BJ (cell line): ENCODE results near the gene AP3B1. TPM values are rescaled to one million over a fixed set of nuclear protein-coding genes. Genes with fewer than 3 reads are reported as not detected.
A peak's percentile ranks its signal among the peaks of the same experiment; 100 is the strongest.

Experiments used
- CTCF ChIA-PET: fragments of 350-600 bp; formaldehyde crosslinking; extraction: SDS; loops from one replicate; lab custom pipeline; 2021; ENCODE audit warnings: antibody characterized with exemption, inconsistent platforms; lab: Yijun Ruan, JAX
- POLR2A ChIA-PET: fragments of 300-600 bp; sonication (Branson Sonifier 250); formaldehyde crosslinking; extraction: SDS; loops from one replicate; lab custom pipeline; 2021; ENCODE audit warnings: antibody characterized with exemption; lab: Charles Lee
- DNase-seq: peaks from one replicate; pipeline ENCODE4 v3.0.0-alpha.2; 2011; ENCODE audit warnings: low read depth
- H3K27me3 ChIP-seq: 2 replicates; pipeline ENCODE4 v1.6.0; 2011; ENCODE audit warnings: low read length; ENCODE audit not compliant: control insufficient read depth, insufficient read depth
- H3K36me3 ChIP-seq: 2 replicates; pipeline ENCODE4 v1.5.1; 2011; ENCODE audit warnings: low read length; ENCODE audit not compliant: control insufficient read depth, insufficient read depth
- H3K4me3 ChIP-seq: 2 replicates; pipeline ENCODE4 v1.5.1; 2011; ENCODE audit warnings: low read depth, mild to moderate bottlenecking, control low read depth, low read length
- polyA plus RNA-seq: library from polyadenylated mRNA; depleted of rRNA; stranded (reverse); fragments of >200 nt; gene quantifications from 2 replicates; pipeline ENCODE4 v1.2.3, GENCODE V29; 2011
- TF ChIP-seq, protein P1 (sequence below): IDR thresholded peaks from 2 replicates; pipeline ENCODE4 v1.5.1; 2011; ENCODE audit warnings: low read depth, mild to moderate bottlenecking, control low read depth, inconsistent platforms, low read length, moderate library complexity; ENCODE audit not compliant: insufficient read depth

The AP3B1 gene
- polyA plus RNA-seq, 1 experiment, result 23.9 TPM

GRCh38 chr5:78162253-78162862 is 132.1 kb downstream of the AP3B1 start:
- TF ChIP-seq, protein P1, sequence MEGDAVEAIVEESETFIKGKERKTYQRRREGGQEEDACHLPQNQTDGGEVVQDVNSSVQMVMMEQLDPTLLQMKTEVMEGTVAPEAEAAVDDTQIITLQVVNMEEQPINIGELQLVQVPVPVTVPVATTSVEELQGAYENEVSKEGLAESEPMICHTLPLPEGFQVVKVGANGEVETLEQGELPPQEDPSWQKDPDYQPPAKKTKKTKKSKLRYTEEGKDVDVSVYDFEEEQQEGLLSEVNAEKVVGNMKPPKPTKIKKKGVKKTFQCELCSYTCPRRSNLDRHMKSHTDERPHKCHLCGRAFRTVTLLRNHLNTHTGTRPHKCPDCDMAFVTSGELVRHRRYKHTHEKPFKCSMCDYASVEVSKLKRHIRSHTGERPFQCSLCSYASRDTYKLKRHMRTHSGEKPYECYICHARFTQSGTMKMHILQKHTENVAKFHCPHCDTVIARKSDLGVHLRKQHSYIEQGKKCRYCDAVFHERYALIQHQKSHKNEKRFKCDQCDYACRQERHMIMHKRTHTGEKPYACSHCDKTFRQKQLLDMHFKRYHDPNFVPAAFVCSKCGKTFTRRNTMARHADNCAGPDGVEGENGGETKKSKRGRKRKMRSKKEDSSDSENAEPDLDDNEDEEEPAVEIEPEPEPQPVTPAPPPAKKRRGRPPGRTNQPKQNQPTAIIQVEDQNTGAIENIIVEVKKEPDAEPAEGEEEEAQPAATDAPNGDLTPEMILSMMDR, result peak; percentile 50
- DNase-seq, result no peak
- H3K36me3 ChIP-seq, result no peaks in the 10 kb centered on the region
- CTCF ChIA-PET, result interaction anchor here (1.0 kb wide), 1 partner anchor 1033 kb away, joined by 3 read pairs; no protein-coding TSS in a partner anchor
- no peak overlapping the region for H3K4me3 ChIP-seq
- POLR2A ChIA-PET, result no interaction called here
- H3K27me3 ChIP-seq, result no peaks in the 10 kb centered on the region

- DNase-seq, result no peak
- CTCF ChIA-PET, result no interaction called here
- TF ChIP-seq, protein P1, result no peak
- POLR2A ChIA-PET, result no interaction called here
- Histone ChIP-seq H3K4me3 (no peak overlapping the region), H3K36me3 (peaks cover 1% of the 10 kb centered on the region; the same call in 1 of the 2 replicates), H3K27me3 (no peaks in the 10 kb centered on the region)
Observed at GRCh38 chr5:78157001-78157400, 137.5 kb downstream of the AP3B1 start.

DNA sequence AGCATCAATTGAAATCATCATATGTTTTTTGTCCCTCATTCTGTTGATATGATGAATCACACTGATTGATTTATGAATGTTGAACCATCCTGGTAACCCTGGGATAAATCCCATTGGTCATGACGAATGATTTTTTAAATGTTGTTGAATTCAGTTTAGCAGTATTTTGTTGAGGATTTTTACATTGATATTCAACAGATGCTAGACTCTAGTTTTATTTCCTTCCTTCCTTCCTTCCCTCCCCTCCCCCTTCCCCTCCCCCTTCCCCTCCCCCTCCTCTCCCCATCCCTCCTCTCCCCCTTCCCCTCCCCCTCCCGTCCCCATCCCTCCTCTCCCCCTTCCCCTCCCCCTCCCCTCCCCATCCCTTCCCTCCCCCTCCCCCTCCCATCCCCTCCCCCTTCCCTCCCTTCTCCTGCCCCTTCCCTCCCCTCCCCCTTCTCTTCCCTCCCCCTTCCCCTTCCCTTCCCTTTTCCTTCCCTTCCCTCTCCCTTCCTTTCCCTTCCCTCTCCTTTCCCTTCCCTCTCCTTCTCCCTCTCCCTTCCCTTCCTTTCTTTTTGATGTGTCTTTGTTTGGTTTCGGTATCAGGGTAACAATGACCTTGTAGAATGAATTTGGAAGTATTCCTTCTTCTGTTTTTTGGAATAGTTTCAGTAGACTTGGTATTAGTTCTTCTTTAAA is 142.8 kb downstream of the AP3B1 start:
- TF ChIP-seq, protein P1, result no peak
- Histone ChIP-seq H3K27me3 (no peaks in the 10 kb centered on the region), H3K4me3 (no peak overlapping the region), H3K36me3 (peaks cover 1% of the 10 kb centered on the region; the same call in 1 of the 2 replicates)
- no peak for DNase-seq
- POLR2A ChIA-PET, result no interaction called here
- CTCF ChIA-PET, result no interaction called here

DNA sequence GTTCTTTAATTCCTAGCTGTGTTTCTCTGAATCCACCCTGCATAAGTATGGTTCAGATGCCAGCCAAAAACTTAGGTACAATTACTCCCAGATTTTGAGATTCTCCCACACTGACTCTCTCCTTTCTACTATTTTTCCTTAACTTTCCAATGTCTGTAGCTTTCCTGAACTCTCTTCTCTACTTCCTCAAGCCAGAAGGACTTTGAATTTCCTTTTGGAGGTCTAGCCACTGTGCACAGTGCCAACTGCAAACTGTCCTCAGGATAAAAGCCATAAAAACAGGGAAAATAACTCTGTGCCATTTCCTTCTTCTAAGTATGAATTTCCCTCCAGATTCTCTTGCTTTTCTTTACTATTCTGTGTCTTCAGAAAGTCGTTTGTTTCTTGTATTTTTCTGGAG is 157.2 kb downstream of the AP3B1 start:
- DNase-seq, result no peak
- POLR2A ChIA-PET, result no interaction called here
- Histone ChIP-seq H3K4me3 (no peak overlapping the region), H3K36me3 (peaks cover 2% of the 10 kb centered on the region; the same call in 1 of the 2 replicates), H3K27me3 (no peaks in the 10 kb centered on the region)
- TF ChIP-seq, protein P1, result no peak
- CTCF ChIA-PET, result interaction anchor here (1.0 kb wide), 1 partner anchor 9 kb away, joined by 4 read pairs; no protein-coding TSS in a partner anchor

DNA sequence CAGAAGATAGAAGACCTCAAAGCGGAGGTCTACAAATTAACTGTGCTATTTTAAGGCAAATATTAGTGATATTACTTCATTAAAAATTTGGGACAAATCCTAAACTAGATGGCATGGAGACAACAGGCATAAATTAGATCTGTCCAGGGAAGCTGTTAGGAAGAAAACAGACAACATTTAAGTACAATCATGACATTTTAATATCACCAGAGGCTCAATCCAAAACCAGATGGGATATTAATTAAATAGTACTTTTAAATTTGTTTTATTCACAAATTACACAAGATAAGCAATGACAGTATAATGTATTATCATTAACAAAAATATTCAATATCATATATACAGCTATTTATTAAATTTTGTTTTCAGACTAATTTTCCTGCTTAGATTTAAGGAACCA is 161.1 kb downstream of the AP3B1 start:
- no peaks in the 10 kb centered on the region for H3K27me3 ChIP-seq
- DNase-seq, result no peak
- ChIA-PET CTCF (no interaction called here), POLR2A (no interaction called here)
- H3K36me3 ChIP-seq, result peaks cover 2% of the 10 kb centered on the region; the same call in 1 of the 2 replicates
- H3K4me3 ChIP-seq, result no peak overlapping the region
- TF ChIP-seq, protein P1, result no peak
